Measurements from ENCODE around the gene ANKRD34A. TPM values are rescaled to one million over a fixed set of nuclear protein-coding genes. Genes with fewer than 3 reads are reported as not detected.
A peak's percentile ranks its signal among the peaks of the same experiment; 100 is the strongest.

Gene ANKRD34A
- 0.12 and 0.94 TPM in 2 replicates for total RNA-seq (ENCODE audit: low replicate concordance)
- long read RNA-seq, partial matches to known transcripts, result 0 of 1 reads
- long read RNA-seq, other reads (novel, unspliced or antisense), result 1 of 1 reads

DNA sequence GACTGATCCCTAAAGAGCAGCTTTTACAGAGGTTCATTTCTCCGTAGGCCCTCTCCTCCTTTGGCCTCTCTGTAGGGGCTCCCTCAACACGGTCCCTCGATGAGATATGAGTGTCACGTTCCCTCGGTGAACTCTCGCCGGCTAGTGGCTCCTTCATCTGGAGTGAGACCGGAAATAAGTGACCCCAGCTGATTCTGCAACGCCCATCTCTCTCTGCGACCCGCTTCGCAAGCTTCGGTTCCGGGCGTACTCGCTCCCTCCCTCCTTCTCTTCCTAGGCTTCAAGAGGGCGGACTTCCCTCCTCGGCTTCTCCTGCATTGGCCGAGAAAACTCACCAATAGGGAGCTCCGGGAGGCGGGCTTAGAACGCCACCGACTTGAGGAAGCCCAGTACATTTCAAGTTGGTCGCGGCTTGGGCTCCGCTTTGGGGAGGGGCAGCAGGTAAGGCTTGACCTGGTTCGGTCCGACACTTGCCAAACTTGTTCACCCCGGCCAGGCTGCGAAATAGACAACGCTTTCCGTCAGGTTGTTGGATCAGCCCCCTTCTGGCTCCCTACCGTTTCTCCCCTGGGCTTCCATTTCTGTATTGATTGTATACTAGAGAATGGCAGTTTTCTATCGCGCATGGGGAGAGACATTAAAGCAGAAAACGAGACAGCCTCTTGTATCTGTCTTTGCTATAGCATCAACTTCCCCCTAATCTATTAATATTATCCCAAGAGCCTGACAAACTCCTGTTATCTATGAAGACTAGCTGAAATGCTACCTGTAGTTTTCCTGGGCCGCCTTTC lies at the start of gene ANKRD34A, which contains the start of gene POLR3GL:
ANKRD34A (minus strand) TSS at position 248 of the 791 bp plus-strand sequence. CDS start 2,816 bp downstream, outside the sequence.
POLR3GL (plus strand) TSS at position 363 of the 791 bp plus-strand sequence. CDS start 10,176 bp downstream, outside the sequence.
- Mint-ChIP-seq H3K27ac (peak within 1 kb of the TSS; percentile 85), H3K4me3 (peak within 1 kb of the TSS; percentile 97), H3K4me1 (ENCODE audit: unreplicated experiment) (peaks cover 25% of the 10 kb centered on the region), H3K27me3 (peaks cover 42% of the 10 kb centered on the region), H3K36me3 (no peaks in the 10 kb centered on the region), H3K9me3 (no peaks in the 10 kb centered on the region)
- peak; percentile 86 for DNase-seq (ENCODE audit: extremely low spot score, unreplicated experiment)
- TF ChIP-seq, protein P1, sequence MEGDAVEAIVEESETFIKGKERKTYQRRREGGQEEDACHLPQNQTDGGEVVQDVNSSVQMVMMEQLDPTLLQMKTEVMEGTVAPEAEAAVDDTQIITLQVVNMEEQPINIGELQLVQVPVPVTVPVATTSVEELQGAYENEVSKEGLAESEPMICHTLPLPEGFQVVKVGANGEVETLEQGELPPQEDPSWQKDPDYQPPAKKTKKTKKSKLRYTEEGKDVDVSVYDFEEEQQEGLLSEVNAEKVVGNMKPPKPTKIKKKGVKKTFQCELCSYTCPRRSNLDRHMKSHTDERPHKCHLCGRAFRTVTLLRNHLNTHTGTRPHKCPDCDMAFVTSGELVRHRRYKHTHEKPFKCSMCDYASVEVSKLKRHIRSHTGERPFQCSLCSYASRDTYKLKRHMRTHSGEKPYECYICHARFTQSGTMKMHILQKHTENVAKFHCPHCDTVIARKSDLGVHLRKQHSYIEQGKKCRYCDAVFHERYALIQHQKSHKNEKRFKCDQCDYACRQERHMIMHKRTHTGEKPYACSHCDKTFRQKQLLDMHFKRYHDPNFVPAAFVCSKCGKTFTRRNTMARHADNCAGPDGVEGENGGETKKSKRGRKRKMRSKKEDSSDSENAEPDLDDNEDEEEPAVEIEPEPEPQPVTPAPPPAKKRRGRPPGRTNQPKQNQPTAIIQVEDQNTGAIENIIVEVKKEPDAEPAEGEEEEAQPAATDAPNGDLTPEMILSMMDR (conservative IDR thresholded peaks at IDR 0.05), result no peak

DNA sequence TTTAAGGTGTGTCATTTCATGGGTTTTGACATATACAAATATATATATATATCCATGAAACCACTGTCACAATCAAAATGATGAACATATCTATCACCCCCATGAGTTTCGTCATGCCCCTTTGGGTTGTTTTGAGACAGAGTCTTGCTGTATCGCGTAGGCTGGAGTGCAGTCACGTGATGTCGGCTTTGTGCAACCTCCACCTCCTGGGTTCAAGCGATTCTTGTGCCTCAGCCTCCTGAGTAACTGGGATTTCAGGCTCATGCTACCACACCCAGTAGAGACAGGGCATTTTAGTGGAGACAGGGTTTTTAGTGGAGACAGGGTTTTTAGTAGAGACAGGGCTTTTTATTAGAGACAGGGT lies 49.2 kb upstream of the ANKRD34A start:
- Mint-ChIP-seq H3K27me3 (peaks cover 41% of the 10 kb centered on the region), H3K36me3 (no peaks in the 10 kb centered on the region), H3K4me3 (no peak overlapping the region), H3K27ac (no peak overlapping the region), H3K9me3 (no peaks in the 10 kb centered on the region), H3K4me1 (ENCODE audit: unreplicated experiment) (peaks cover 8% of the 10 kb centered on the region)
- DNase-seq (ENCODE audit: extremely low spot score, unreplicated experiment), result no peak
- TF ChIP-seq, protein P1 (conservative IDR thresholded peaks at IDR 0.05), result no peak

DNA sequence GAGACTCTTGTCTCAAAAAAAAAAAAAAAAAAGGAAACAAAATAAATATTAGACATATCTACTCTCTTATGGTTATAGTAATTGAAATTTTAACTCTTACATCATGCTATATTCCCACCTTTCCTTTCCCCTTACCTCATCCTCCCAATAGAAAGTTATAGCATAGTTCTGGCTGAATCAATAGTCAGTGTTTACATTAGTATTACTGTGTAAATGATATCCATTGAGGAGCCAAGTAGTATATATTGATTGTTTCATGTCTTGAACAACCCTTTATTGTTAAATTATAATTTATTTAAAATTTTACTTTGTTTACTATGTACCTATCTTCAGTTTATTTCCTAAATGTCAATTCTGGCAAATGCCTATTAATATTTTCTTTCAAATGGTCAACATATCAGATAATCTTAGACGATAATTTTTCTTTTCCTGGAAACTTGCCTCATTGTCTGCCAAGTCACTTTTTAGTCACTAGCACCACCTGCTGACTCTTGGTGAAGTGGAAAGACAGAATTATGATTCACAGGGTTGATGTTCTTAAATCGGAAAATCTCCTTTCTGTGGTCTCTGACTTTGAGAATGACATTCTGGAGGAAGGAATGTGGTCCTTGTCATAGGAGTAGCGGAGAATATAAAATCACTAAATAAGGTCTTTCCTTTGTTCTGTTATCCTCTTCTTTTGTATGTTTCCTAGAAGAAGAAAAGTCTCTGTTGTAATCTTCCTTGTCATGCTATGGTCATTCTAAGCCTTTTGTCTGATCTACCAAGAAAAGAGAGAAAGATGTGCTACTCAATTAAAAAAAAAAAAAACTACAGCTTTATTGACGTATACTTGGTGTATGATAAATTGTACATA lies 48.6 kb upstream of the ANKRD34A start:
- Mint-ChIP-seq H3K36me3 (no peaks in the 10 kb centered on the region), H3K4me1 (ENCODE audit: unreplicated experiment) (peaks cover 8% of the 10 kb centered on the region), H3K27ac (peak overlapping the region; percentile 6), H3K9me3 (no peaks in the 10 kb centered on the region), H3K4me3 (no peak overlapping the region), H3K27me3 (peaks cover 35% of the 10 kb centered on the region)
- no peak for DNase-seq (ENCODE audit: extremely low spot score, unreplicated experiment)
- TF ChIP-seq, protein P1 (conservative IDR thresholded peaks at IDR 0.05), result peak; percentile 80

DNA sequence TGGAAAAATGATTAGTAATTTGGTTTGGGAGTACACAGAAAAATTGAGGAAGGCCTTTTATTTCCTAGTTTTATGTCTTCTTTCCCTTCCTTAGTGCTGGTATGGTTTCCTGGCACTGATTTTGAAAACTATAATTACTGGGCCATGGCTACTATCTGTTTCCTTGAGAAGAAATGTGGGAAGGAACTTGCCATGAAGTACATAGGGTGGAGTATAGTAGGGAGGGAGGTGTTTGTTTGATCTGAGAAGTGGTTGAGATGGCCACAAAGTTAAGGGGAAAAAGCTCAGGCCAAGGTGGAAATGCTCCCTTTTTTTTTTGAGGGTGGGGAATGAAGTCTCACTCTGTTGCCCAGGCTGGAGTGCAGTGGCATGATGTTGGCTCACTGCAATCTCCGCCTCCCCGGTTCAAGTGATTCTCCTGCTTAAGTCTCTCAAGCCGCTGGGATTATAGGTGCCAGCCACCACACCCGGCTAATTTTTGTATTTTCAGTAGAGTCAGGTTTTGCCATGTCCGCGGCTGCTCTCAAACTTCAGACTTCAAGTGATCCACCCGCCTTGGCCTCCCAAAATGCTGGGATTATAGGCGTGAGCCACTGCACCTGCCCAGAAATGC lies 45.9 kb upstream of the ANKRD34A start:
- Mint-ChIP-seq H3K9me3 (no peaks in the 10 kb centered on the region), H3K4me1 (ENCODE audit: unreplicated experiment) (peaks cover 14% of the 10 kb centered on the region), H3K27ac (no peak overlapping the region), H3K27me3 (peaks cover 12% of the 10 kb centered on the region), H3K36me3 (no peaks in the 10 kb centered on the region), H3K4me3 (no peak overlapping the region)
- TF ChIP-seq, protein P1 (conservative IDR thresholded peaks at IDR 0.05), result no peak
- DNase-seq (ENCODE audit: extremely low spot score, unreplicated experiment), result no peak

DNA sequence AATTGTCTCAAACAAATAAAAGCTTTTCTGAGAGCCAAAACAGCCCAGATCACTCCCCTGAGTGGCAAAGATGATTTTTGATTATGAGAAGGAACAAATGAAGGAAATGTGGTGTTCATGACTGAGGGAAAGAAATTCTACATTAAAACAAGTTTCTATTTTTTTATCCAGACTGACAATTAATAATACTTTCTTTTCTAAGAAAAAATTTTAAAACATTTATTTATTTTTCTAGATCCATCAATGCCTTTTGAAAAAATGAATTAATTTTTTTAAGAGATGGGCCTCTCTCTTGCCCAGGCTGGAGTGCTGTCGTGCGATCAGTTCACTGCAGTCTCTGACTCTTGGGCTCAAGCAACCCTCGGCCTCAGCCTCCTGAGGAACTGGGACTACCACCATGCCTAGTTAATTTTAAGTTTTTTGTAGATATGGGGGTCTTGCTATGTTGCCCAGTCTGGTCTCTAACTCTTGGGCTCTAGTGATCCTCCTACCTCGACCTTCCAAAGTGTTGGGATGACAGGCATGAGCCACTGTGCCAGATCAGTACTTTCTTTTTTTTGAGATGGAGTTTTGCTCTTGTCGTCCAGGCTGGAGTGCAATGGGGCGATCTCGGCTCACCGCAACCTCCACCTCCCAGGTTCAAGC lies 43.2 kb upstream of the ANKRD34A start:
- H3K27ac Mint-ChIP-seq, result peak overlapping the region; percentile 4
- DNase-seq (ENCODE audit: extremely low spot score, unreplicated experiment), result no peak
- TF ChIP-seq, protein P1 (conservative IDR thresholded peaks at IDR 0.05), result no peak
- H3K9me3 Mint-ChIP-seq, result no peaks in the 10 kb centered on the region
- H3K36me3 Mint-ChIP-seq, result no peaks in the 10 kb centered on the region
- no peaks in the 10 kb centered on the region for H3K27me3 Mint-ChIP-seq
- no peak overlapping the region for H3K4me3 Mint-ChIP-seq
- peaks cover 6% of the 10 kb centered on the region for H3K4me1 Mint-ChIP-seq (ENCODE audit: unreplicated experiment)
